GM19467 (cell line): ENCODE results near the gene CHL1.

ENCODE experiments used
- ATAC-seq: cut with Tn5 transposase; IDR thresholded peaks from one replicate; pipeline ENCODE4 v1.9.1; 2021; ENCODE audit warnings: mild to moderate bottlenecking, moderate library complexity; ENCODE audit not compliant: unreplicated experiment

Gene CHL1

DNA sequence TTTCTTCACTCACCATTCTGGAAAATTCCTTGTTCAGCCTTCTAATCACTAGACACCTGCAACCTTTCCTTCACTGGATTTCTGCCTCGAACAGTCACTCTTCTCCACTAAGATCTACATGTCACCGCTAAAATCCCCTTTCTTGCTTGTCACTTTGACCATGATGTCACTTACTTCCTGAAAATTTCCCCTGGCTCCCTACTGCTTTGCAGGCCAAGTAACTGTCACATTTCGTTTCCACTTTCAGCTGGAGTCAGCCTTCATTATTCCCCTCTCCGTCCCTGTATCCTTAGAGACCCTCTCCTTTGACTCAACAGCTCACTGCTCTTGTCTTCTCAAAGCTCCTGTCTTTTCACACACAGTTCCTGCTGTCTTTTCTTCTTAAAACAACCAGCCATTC, 15.9 kb downstream of the CHL1 start:
- peak; percentile 73 for ATAC-seq

DNA sequence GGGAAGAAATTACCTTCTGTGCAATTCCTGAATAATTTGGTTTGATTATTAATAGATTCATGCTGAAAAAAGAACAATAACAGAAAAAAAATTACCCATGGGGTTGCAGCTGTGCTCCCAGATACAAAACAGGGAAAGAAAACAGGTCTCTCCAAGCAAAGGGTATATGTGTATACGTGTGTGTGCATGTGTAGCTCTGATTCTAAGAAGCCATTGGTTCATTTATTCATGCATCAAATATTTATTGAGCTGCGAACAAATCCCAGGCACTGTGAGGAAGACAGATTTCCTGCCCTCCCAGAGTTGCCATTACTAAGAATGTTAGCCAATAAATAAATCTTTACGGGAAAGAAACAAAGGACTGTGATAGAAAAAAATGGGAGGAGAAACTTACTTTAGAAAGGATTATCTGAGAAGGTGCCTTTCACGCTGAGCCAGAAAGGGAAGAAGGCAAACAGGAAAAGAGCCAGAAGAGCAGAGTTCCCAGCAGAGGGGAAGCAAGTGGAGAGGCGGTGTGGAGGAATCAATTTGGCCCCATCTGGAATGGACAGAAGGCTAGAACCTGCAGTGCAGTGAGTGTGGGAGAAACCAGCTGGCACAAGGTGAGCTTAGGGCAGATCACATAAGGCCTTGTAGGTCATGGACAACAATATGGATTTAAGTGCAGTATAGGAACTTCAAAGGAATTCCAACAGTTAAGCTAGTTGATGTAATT, 20.7 kb downstream of the CHL1 start:
- no peak for ATAC-seq

DNA sequence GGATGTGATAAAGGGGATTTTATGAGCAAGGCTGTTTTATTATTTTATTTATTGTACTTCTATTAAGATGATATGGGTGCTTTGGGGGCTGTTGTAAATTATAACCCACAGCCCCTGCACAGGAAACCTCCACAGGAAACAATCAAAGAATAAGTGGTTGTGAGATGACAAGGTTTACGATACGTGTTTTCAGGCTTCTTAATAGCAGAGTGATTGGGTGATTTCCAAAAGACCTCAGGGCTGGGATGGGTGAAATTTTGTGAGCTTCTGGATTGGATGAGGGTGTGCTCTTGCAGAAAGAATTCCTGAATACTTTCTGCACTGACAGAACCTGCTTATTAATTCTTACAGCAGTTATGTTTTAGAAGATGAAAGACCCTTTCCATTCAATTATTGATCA, 21.4 kb downstream of the CHL1 start:
- no peak for ATAC-seq

DNA sequence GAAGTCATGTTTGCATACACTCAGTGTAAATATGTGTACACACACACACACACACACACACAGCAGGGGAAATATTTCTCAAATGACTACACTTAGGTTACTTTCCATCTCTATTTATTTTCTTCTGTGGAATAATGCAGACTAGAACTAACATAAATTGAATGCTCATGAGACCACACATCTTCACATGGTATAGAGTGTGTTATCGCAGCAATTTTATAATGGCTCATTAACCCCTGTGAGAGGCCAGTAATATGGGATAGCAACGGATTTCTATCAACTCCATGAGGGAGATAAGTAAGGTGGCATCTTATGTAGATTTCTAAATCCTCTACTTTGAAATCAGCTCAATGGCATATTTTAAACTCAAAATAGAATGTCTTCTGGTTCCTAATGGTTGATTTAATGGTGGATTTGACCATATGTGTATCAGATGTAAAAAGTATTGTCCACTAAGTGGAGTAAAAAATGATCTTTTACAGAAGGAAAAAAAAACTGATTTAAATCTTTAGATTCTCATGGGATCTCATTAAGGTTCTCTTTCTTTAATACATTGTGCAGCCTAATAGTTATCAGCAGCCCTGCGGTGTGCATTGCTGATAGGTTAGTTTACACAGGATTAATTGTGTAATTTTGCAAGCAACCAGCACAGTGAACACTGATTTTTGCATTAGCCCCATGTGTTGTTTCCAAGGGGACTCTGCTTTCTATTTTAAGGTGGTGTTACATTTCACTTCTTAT, 32.0 kb downstream of the CHL1 start:
- ATAC-seq, result no peak

DNA sequence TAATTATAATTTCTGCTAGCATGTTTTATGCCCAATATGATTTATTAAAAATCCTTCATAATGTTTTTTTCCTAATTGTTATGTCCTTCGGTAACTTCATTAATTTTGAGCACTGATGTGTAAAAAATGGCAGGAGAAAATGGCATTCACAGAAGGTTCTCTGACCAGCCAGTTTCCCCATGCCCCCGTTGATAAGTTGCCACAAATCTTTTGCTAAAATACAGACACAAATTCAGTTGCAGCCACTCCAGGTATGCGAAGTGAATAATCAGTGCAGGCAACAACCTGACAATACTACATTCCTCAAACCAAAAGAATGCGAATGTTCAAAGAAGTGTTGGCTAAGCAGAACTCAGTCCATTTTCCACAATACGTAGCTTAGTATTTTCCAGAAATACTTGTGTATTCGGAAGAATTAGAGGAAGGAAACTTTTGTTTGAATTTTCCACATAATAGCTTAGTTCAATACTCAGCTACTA, 32.7 kb downstream of the CHL1 start:
- ATAC-seq, result no peak

DNA sequence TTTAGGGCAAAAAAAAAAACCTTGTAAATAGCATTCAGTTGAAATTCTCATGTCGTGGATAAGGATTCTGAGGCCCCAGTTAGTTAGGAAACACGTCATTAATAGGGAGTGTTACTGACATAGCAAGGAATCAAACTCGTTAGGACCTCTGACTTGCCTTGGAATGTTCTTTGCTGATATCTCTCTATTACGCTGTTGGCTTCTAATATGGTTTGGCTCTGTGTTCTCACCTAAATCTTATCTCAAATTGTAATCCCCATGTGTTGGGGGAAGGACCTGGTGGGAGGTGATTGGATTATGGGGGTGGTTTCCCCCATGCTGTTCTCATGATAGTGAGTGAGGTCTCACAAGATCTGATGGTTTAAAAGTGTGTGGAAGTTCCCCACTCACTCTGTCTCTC, 40.3 kb downstream of the CHL1 start:
- no peak for ATAC-seq

- no peak for ATAC-seq
Observed at GRCh38 chr3:242602-243355, 46.2 kb downstream of the CHL1 start.

DNA sequence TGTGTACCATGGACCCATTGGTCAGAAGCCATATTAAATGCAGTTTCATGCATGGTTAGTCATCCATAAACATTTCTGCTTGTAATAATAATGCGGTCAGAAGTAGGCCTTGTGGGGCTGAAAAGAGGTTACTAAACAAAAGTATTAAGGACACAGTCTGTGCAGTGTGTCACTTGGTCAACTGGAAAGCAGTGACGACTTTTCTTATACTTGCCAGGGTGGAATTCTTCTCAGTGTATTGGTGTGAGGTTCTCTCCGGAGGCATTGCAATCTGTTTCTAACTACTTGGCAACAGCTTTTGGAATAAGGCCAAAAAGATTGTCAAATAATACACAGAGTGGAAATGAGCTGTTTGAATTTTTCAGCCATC, 46.8 kb downstream of the CHL1 start:
- ATAC-seq, result no peak

- ATAC-seq, result no peak
Observed at GRCh38 chr3:244041-244440, 47.5 kb downstream of the CHL1 start.

DNA sequence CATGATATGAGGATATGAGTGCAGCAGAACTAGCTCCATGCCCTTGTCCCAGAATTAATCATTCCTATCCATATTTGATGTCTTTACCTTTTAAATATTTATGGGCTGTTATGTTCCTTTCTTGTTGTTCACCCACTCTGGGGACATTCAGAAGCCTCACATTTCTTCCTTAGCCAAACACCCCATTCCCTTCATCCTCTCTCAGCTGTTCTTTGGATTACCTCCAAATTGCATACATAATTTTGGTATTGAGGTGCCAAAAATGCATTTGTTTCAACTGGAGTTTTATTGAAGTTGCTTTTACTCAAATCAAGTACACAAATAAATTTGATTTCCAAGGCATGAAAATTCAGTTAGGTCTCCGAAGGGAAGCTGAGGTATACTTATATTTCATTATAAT, 51.4 kb downstream of the CHL1 start:
- no peak for ATAC-seq

DNA sequence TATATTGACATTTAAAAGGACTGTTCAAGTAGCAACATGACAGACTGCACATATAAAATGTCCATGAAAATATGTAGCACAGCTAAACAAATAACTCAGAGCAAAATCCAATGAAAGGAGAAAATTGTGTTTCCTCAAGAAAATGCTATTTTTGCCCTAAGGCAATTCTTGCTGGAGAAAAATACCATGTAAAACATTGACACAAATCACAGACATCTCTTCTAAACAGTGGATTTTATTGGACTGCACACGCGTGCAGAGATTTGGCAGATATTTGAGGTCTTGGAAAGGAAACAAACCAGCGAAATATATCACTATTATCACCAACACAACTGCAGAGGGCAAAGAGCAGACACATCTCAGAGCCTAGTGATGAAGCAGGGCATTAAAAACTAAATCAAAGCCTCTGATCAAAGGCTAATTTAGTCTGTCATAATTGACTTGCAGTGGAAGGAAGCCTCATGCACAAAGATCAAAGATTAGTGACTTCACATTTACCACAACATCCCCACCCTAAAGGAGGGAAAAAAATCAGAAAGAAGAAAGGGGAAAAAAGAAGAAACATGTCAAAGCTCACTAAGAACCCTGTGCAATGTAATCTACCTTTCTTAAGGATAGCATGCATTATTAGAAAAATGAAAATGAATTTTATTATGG, 52.4 kb downstream of the CHL1 start:
- no peak for ATAC-seq

DNA sequence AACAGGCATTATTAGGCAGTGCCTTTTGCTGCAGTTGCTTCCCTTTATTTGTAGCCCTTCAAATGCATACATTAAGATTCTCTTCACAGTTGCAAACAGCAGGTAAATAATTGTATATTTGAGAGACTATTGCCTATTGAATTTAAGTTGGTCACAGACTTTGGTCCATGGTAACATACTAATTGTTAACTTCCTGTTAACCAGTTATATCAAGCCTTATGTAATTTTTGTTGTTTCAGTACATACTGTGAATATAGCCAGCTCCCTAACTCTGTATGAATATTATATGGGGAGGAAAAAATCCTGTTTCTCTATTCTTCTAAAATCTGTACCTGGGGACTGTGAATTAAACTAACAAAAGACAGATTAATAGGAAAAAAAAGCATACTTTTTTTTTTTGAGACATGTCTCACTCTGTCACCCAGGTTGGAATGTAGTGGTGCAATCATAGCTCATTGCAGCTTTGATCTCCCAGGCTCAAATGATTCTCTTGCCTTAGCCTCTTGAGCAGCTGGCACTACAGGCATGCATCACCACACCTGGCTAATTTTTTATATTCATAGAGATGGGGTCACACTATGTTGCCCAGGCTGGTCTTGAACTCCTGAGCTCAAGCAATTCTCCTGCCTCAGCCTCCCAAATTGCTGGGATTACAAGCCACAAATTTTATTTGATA, 53.2 kb downstream of the CHL1 start:
- no peak for ATAC-seq

- no peak for ATAC-seq
Observed at GRCh38 chr3:256501-256900, 59.9 kb downstream of the CHL1 start.

- no peak for ATAC-seq
Observed at GRCh38 chr3:257826-258225, 61.3 kb downstream of the CHL1 start.

- no peak for ATAC-seq
Observed at GRCh38 chr3:260898-261297, 64.3 kb downstream of the CHL1 start.

- ATAC-seq, result no peak
Observed at GRCh38 chr3:263393-263792, 66.8 kb downstream of the CHL1 start.

DNA sequence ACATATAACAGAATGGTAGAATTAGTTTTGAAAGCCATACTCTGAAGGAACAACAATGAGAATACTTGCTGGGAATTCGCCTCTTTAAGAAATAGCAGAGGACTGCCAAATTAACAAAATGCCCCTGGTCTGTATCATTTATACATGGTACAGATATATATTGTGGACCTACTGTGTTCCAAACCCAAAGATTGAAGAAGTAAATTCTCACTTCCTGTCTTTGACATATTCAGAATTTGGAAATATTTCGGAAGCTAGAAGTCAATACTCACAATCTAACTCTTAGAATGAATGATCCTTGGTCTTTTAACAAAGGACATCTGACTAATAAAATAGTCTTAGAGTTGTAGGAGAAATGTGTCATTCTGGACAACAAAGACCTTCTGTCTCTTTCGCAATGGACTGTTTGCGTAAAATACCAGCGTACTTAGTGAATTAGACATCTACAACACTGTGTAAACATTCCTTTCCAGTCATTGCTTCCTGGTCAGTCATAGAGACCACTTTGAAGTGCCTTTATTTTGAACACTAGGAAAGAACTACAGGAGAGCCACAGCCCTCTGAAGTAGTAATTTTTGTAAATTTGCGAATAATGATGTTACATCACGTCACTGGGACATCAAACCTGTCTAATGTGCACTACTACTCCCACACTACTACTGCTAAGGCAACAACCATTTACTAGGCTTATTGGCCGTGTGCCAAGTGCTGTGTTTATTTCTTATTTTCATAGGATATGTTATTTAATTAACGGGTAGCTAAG, 68.0 kb downstream of the CHL1 start:
- ATAC-seq, result no peak

DNA sequence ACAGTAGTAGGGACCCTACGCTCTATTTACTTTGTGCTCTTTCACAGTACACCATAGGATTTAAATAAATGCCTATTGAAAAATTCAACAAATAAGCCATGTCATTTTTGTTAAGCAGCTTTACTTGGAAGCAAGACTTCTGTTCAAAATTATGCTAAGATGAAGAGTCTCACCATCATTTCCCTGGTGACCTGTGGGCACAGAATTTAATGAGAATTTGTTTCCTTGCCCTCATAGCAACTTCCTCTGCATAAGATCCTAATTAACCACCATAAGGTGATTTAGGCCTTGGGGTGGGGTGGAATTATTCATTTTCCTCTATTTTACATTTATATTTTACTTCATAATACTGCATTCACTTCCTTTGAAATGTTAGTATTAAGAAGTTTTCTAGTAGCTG, 70.5 kb downstream of the CHL1 start:
- ATAC-seq, result no peak

DNA sequence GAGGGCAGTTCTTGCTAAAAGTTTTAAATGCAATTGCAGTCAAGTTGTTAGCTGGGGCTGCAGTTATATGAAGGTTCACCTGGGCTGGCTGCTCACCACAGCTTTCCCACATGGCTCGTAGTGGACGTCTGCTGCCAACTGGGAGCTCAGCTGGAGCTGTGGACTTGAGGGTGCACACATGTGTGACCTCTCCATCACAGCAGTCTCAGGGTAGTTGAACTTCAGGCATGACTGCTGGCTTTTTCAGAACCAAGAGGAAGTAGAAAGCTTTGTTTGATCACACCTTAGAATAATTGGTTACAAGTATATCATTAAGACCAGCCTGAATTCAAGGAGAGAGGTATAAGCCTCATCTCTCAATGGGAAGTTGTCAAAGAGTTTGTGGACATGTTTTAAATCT, 74.1 kb downstream of the CHL1 start:
- peak; percentile 38 for ATAC-seq

DNA sequence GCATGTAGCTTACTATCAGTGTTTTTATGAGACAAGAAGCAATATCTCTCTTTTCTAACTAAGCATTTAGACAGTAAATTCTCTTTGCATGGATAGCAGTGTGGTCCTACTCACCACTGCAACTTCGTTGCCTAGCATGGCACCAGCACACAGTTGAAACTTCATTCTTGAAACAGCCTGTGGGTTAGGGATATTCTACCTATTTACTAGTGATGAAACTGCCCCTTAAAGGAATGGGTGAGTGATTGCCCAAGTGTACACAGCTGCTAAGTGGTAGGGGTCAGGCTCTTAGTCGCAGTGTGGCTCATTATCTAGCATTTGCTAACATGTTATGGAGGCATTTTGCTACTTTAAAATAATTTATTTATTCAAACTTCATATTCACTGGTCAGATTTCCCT, 78.4 kb downstream of the CHL1 start:
- no peak for ATAC-seq
